ENCODE data around the gene ROCK2. TPM values are rescaled to one million over a fixed set of nuclear protein-coding genes. Genes with fewer than 3 reads are reported as not detected.

The ROCK2 gene
- total RNA-seq, 1 experiment from 2014 or later: 36.7 TPM

GRCh38 chr2:11367170-11367730 lies 22.8 kb upstream of the ROCK2 start:
- no peak for DNase-seq (ENCODE audit: low read depth)

DNA sequence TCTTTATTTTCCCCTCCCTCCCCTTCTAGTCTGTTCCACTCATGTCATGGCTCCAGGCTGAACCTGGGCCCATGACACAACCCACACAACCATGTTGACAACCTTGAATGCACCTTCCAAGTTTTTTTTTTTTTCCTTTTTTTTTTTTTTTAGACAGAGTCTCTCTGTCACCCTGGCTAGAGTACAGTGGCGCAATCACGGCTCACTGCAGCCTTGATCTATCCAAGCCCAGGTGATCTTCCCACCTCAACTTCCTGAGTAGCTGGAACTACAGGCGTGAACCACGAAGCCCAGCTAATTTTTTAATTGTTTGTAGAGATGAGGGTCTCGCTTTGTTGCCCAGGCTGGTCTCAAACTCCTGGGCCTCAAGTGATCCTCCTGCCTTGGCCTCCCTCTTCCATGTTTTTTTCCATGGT lies 21.9 kb upstream of the ROCK2 start:
- no peak for DNase-seq (ENCODE audit: low read depth)

DNA sequence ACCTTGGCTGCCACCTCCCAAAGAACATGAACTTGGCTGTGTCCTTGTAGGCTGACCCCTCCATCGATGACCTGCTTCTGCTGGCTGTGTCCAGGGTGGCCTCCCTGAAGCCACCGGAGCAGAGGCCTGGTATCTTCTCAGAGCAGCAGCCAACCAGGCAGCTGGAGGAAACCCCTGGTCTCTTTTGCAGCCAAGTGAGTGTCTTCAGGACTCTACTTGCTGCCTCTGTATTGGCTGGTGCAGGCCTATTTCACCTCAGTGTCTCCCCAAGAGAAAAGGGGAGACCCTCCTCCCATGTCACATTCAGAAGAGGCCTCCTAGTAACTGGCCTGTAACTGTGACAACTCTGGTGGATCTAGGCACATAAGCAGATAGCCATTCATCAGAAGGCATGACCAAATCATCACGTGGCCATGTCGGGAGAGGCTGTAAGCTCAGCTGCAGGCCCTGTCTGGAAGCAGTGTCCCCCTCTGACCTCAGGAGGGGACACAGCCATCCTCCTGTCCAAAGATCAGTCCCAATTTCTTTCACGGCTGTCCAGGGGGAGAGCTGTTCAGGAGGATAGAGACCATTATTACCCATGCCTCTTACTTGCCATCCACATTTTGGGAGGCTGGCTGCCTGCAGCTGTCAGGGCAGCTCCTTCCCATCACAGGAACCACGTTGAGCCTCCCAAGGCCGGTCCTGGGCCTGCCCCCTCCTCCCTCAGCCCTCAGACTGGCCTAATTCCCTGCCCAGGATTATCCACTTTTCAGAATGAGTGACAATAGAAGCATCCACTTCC lies 20.9 kb upstream of the ROCK2 start:
- no peak for DNase-seq (ENCODE audit: low read depth)

DNA sequence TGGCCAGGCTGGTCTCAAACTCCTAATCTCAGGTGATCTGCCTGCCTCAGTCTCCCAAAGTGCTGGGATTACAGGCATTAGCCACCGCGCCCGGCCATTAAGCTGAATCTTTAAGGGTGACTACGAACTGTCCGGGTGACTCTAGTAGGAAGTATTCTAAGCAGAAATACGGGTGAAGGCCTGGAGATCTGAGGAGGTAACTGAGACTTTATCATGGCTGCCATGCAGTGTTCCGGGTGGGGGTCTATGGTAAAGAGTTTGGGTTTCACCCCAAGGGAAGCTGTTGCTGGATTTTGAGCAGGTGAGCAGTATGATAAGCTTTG lies 20.1 kb upstream of the ROCK2 start:
- no peak for DNase-seq (ENCODE audit: low read depth)

GRCh38 chr2:11363868-11364564 lies 19.6 kb upstream of the ROCK2 start:
- no peak for DNase-seq (ENCODE audit: low read depth)

- DNase-seq (ENCODE audit: low read depth): no peak
These were observed 15.4 kb upstream of the ROCK2 start for GRCh38 chr2:11359865-11360264.

DNA sequence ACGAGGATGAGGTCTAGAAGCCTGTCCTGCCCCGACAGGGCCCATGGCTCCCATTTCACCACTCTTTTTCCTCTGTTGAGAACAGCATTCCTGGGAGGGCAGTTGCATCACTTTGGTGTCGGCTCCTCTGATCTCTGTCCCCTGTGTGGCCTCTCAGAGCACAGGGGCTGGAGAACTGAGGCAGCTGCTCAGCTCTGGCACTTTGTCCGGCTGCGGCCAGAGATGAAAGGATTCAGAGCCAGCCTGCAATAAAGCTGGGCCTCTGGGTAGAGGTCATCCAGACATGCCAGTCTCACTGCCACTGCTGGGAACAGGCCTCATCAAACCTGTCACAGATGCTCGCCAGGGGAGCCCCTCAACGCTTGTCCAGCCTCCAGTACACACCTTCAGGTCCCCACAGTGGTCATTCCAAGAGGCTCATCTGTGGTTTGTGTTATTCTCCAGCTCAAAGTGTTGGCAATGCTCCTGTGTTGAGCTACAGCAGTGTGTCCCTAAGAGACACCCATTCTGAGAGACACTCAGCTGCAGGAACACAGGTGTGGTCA lies 13.1 kb upstream of the ROCK2 start:
- no peak for DNase-seq (ENCODE audit: low read depth)

DNA sequence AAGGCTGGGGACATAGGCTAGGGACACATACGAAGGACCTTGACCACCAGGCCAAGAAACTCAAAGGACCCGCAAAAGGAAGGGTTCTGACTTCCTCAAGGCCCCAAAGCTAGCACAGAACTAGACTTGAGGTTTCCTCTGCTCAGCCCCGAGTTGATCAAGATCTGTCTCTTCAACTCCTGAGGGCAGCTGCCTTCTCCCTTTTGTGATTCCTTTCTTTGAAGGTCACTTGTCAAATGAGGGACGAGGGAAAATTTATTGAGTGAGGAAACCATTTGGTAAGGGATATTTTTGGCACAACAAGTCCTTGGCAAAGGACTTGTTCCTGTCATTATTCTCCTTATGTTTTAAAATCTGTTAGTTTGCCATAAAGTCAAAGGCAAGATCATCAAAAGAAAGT lies 12.3 kb upstream of the ROCK2 start:
- no peak for DNase-seq (ENCODE audit: low read depth)

DNA sequence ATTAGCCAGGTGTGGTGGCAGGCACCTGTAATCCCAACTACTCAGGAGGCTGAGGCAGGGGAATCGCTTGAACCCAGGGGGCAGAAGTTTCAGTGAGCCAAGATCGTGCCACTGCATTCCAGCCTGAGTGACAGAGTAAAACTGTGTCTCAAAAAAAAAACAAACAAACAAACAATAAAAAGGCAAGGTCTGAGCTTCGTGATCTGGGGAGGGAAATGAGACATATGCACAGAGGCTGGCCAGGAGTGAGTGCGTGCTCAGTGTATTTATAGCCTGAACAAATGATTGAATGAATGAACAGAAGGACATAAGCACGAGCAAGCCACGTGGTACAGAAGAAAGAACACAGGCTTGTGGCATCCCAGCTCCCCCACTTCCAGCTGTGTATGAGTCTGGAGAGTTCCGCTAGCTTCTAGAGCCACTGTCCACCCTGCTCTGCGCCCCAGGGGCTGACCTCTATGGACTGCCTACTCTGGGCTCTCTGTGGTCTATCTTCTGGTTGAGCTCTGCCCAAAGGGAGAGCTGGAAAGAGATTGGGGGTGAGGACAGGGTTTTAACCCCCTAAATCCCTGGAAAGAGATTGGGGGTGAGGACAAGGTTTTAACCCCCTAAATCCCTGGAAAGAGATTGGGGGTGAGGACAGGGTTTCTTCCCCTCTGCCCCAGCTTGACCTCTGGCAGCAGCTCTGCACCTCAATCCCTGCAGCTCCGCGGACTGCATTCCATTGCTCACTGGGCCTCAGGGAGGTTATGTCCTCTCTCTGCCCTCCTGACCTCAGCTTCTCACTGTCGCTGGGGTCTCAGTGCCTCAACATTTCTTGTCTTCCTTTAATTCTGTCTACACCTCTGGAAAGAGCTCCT lies 11.0 kb upstream of the ROCK2 start:
- DNase-seq (ENCODE audit: low read depth): no peak

GRCh38 chr2:11354363-11355154 lies 10.1 kb upstream of the ROCK2 start:
- DNase-seq (ENCODE audit: low read depth): no peak

GRCh38 chr2:11352781-11353537 lies 8.5 kb upstream of the ROCK2 start:
- DNase-seq (ENCODE audit: low read depth): no peak

GRCh38 chr2:11348209-11348749 lies 3.8 kb upstream of the ROCK2 start:
- no peak for DNase-seq (ENCODE audit: low read depth)

GRCh38 chr2:11347403-11347959 lies 3.0 kb upstream of the ROCK2 start:
- no peak for DNase-seq (ENCODE audit: low read depth)

DNA sequence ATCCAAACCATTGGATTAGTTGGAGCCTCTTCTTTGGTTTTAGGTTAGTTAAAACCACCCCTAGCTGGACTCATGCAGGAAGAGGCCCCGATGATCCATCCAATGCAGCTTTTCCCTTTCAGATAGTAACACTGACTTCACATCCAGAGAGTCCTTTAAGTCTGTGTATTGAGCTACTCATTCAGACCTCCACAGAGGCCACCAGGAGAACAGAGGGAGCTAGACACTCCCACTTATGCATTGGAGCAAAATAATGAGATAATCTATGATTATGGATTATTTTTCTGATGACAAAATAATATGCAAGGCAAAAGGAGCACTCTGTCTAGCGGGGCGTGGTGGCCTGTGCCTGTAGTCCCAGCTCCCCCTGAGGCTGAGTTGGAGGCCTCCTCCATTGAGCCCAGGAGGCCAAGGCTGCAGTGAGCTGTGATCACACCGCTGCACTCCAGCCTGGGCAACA lies 1.6 kb upstream of the ROCK2 start:
- no peak for DNase-seq (ENCODE audit: low read depth)

GRCh38 chr2:11344956-11345677 lies 681 bp upstream of the ROCK2 start:
- DNase-seq (ENCODE audit: low read depth): peak; percentile 82

DNA sequence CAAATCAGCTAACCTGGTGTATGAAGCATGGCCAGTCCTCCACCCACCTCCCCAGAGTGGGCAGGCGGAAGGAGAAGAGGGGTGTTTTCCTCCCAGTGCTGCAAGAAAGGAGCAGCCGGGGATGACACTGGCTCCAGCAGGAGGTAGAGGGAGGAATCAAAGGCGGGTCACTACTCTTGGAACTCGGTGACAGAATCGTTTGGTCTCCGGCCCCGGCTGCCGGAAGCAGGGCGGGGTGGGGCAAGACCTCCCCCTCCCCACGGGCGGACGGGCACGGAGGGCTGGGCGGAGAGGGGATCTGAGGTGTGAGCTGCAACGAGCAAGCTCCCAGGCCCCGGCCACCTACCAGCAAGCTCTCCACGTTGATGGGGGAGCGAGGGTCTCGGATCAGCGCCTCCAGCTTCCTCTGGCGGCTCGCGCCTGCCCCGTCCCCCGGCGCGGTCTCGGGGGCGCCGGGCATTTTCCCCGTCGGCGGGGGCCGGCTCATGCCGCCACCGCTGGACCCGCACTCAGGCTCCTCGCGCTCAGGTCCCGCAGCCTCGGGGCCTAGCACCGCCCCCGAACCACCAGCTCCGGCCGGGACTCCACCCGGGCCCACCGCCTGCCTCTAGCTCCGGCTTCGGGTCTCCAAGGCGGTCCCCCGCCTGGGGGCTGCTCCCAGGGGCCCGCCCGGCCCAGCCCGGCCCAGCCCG lies 640 bp downstream of the ROCK2 start:
- peak; percentile 53 for DNase-seq (ENCODE audit: low read depth)

DNA sequence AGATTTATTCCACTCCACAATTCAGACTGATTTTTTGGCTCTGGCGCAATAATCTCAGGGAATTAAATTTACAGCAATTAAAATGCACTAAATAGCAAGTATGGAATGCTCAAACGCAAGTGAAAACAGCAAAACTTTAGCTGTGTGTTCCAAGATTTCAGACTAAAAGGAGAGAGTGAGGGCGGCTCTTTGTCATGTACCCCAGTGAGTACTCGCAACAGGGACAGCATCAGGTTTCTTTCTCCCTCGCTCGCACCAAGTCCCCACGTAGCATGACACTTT lies 1.1 kb downstream of the ROCK2 start:
- no peak for DNase-seq (ENCODE audit: low read depth)

DNA sequence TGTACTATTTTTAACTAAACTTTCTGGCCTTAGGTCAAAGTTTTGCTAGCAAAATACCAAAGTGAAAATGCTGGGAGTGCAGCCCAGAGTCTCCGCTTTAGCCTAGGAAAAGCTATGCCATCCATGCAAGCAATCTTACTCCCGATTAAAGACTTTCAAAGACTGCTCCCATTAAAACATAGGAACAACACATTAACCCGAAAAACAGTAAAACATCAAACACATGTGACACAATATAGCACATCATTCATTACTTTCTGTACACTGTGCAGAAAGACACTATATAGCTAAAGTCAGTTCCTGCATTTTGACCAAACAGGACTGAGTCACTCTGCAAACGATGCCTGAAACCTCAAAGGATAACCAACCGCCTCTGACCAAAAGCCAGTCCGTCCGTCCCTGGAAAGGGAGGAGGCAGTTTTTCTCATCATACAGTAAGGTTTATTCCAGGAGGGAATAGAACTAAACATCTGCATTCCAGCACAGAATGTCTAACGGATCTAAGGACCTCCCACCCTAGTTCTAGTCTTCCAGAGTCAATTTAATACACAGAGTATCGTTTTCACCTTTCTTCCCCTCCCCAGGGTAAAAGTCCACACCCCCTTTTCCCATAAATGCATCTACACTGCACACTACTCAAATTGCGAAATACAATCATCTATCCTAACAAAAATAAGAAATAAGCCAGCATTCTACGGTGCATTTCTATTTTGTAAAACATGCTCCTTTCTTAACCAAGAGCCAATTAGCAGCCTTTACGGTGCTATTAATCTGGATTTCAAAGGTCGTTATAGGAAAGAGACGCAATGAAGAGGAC lies 1.7 kb downstream of the ROCK2 start:
- DNase-seq (ENCODE audit: low read depth): peak; percentile 84

Measured in Daoy (cell line).